Measurements from ENCODE around the gene GALNTL6.

DNA sequence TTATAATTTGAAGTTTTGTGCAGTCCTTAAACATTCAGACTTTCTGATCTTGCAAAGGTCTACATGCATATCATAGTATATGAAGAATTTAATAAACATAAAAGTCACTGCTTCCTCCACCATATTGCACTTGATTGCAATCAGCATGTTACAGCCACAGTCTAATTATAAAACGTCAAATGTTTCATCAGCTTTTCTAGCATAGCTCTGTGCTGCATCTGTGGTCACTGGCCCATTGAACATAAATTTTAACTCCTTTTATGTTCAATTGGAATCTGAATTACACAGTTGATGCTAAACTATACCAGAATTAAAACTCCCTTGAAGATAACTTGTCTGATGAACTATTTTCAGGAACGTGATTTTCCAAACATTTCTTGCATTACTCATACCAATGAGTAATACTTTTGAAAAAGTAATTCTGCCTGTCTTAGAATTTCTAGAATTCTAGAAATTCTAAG, 329.1 kb downstream of the GALNTL6 start:
- TF ChIP-seq, protein P1, sequence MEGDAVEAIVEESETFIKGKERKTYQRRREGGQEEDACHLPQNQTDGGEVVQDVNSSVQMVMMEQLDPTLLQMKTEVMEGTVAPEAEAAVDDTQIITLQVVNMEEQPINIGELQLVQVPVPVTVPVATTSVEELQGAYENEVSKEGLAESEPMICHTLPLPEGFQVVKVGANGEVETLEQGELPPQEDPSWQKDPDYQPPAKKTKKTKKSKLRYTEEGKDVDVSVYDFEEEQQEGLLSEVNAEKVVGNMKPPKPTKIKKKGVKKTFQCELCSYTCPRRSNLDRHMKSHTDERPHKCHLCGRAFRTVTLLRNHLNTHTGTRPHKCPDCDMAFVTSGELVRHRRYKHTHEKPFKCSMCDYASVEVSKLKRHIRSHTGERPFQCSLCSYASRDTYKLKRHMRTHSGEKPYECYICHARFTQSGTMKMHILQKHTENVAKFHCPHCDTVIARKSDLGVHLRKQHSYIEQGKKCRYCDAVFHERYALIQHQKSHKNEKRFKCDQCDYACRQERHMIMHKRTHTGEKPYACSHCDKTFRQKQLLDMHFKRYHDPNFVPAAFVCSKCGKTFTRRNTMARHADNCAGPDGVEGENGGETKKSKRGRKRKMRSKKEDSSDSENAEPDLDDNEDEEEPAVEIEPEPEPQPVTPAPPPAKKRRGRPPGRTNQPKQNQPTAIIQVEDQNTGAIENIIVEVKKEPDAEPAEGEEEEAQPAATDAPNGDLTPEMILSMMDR (IDR thresholded peaks at IDR 0.05) = no peak
- TF ChIP-seq EZH2 (IDR thresholded peaks at IDR 0.05; ENCODE audit: borderline replicate concordance, insufficient read depth, low read depth, low read length, poor library complexity, severe bottlenecking) = no peak
